GM21447 (cell line): ENCODE measurements around the gene PYCARD.
"Not testable (repeated sequence)": the region's sequence is repeated elsewhere in the genome, so short reads cannot be mapped to it uniquely, and the experiment has no call there.

ENCODE experiments used
- ATAC-seq: cut with Tn5 transposase; IDR thresholded peaks from one replicate; pipeline ENCODE4 v1.9.1; 2021; ENCODE audit not compliant: unreplicated experiment

PYCARD gene

DNA sequence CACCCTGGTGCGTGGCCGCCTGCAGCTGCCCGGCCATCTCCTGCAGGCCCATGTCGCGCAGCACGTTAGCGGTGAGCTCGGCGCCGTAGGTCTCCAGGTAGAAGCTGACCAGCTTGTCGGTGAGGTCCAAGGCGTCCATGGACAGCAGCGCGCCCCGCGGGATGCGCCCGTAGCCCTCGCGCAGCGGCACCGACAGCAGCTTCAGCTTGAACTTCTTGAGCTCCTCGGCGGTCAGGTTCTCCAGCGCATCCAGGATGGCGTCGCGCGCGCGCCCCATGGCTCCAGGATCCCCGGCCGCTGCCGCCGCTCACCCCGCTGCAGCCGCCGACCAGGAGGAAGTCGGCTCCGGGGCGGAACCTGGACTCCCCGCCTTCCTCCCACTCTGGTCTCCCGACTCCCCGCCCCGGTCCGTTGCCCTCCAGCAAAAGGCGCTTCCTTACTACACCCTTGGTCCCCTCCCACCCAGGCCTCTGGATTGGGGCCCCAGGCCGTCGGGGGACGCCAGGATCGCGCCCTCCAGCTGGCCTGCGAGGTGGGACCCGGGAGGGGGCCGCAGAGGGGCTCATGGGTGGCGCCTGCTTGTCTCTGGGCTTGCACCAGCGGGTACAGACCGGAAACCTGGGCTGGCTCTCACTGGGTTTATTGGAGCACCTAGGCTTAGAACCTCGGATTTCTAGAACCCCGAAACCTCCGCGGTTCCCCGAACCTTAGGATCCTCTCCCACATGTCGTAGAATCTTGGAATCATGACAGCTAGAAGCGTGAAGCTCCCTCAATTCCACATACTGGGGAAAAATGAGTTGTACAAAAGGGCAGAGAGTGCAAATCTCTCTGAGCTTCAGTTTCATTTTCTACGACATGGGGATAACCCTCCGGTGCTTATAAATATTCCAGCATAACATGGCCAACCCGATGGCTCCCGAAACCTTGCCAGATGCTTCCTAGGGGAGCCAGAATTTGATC lies at the start of gene PYCARD:
TSS of gene PYCARD (minus strand) at position 347 of the 962 bp plus-strand sequence. CDS start at position 277, 70 bp downstream.
- ATAC-seq = peak; percentile 49

DNA sequence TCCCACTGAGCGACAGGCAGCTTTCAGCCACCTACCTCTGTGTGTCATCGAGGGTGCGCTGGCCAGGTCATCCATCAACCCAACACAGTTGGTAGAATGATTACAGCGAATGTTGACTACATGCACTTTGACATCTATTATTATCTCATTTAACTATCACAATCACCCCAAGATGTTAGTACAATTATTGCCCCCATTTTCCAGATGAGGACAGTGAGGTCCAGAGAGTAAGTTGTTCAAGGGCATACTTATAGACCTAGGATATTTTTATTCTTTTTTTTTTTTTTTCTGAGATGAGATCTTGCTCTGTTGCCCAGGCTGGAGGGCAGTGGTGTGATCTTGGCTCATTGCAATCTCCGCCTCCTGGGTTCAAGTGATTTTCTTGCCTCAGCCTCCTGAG lies 48.9 kb upstream of the PYCARD start:
- ATAC-seq = no peak

DNA sequence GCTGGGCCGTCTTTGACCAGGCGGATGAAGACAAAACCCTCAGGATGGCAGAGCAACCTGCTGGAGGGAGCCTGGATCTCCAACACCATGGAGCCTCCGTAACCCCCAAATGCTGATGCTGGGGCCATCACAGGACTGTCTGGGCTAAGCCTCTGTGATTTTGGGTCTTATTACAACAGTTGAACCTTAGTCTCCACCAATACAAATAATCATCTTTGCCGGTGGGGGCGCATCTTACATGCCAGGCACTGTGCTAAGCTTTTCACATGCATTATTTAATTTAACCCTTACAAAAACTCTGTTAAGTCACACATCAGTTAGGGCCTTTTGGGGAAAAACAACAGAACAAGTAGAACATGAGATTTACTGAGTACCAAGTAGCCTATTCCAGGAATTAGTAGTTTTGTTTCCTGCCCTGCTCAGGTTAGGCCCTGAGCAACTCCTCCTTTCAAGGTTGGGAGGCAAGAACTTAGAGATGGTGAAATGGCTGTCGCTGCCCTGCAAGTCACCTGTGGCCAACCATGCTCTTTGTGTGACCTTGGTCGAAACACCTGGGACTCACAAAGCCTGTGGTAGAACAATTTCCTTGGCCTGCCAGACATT lies 48.3 kb upstream of the PYCARD start:
- ATAC-seq = no peak

DNA sequence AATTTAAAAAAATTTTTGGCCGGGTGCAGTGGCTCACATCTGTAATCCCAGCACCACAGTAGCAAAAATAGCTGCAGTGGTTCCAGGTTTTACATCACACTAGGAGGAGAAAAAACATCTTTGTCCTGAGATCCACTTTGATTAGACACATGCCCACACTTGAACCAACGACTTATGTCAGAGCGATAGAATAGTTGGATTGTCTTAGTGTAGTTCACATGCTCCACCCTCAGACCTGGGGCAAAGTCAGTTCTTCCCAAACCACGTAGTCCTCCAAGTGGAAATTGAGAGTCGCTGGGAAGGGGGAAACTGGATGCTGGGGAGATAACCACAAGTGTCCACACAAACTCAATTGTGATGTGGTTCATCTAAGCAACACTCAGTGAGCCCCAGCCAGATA lies 45.8 kb upstream of the PYCARD start:
- no peak for ATAC-seq

DNA sequence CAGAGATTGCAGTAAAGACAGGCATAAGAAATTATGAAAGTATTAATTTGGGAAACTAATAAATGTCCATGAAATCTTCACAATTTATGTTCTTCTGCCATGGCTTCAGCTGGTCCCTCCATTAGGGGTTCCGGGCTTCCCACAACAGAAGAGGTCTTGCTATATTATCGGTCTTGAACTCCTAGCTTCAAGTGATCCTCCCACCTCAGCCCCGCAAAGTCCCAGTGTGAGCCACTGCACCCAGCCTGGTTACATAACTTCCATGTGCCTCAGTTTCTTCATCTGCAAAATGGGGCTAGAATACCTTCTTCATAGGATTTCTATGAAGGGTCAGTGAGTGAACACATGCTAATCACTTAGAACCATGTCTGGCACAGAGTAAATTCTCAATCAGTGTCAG lies 43.7 kb upstream of the PYCARD start:
- no peak for ATAC-seq

DNA sequence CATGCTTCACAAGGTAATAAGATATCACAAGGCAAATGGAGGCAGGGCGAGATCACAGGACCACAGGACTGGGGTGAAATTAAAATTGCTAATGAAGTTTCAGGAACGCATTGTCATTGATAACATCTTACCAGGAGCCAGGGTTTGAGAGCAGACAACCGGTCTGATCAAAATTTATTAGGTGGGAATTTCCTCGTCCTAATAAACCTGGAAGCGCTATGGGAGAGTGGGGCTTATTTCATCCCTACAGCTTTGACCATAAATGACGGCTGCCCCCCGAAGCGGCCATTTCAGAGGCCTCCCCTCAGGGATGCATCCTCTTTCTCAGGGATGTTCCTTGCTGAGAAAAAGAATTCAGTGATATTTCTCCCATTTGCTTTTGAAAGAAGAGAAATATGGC lies 43.0 kb upstream of the PYCARD start:
- ATAC-seq = not testable (repeated sequence)

DNA sequence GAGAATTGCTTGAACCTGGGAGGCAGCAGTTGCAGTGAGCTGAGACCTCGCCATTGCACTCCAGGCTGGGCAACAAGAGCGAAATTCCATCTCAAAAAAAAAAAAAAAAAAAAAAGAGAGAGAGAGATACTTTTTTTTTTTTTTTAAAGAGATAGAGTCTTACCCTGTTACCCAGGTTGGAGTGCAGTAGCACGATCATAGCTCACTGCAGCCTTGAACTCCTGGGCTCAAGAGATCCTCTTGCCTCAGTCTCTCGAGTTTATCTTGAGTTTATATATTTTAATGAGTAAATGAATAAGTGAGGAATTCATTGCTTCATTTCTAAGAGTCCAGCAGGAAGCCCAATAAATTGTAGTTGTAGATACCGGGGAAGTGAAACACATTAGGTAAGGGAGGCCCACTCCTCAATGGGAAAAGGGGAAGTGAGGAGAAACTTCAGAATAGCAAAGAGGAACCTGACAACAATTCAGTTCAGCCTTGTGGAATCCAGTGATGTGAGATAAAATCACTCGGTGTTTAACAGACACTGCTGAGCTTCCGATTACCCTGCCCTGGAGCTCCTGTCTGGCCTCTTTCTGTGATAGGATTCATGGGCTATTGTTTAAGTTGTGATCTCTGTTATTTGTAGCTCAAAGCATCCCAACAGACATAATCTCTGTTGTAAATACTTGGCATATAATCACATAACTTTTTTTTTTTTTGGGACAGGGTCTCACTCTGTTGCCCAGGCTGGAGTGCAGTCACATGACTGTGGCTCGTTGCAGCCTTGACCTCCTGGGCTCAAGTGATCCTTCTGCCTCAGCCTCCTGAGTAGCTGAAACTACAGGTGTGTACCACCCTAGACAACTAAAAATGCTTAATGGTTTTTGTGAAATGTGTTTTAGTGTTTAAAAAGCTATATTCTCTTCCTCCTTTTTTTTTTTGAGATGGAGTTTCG lies 41.4 kb upstream of the PYCARD start:
- no peak for ATAC-seq

DNA sequence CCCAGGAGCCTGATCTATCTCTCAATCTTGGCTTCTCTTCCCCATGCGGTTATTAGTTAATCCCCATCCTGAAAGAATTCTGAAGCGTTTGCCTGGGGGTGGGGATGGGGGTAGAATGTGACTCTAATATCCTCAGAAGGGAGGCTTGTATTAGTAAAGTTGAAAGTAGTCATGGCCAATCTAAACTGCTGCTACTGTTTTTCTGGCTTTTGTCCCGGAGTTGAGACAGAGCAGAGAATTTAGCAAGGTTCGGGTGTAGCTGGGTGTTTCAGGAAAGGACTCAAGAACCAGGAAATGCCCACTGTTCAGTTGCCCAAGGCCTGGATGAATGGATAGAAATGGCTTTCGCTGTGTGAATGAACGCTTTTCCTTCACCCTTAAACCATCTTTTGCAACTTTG lies 39.6 kb upstream of the PYCARD start:
- no peak for ATAC-seq

DNA sequence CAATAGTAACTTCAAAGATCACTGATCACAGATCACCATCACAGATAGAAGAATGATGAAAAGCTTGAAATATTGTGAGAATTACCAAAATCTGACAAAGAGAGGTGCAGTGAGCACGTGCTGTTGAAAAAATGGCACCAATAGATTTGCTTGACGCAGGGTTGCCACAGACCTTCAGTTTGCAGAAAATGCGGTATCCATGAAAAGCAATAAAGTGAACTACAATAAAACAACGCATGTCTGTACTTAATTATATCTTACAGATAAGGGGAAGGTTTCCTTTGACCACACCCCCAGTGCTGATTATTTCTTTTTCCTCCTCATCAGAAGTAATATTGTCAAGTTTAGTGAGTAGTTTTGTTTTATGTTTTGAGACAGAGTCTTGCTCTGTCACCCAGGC lies 35.5 kb upstream of the PYCARD start:
- ATAC-seq = no peak

DNA sequence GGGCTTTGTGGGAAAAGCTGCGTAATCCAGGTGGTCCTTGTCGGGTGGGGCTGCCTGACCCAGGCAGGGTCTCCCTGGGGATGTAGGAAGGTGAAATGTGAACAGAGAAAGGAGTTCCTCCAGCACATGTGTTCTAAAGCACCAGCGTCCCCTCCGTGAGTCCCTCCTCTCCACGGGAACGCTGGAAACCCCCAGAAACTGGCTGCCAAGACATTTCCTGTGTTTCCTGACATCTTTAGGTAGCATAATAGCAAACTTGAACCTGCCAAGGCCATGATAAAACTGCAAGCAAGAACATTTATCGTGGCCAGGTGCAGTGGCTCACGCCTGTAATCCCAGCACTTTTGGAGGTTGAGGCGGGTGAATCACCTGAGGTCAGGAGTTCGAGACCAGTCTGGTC lies 26.9 kb upstream of the PYCARD start:
- ATAC-seq = no peak

DNA sequence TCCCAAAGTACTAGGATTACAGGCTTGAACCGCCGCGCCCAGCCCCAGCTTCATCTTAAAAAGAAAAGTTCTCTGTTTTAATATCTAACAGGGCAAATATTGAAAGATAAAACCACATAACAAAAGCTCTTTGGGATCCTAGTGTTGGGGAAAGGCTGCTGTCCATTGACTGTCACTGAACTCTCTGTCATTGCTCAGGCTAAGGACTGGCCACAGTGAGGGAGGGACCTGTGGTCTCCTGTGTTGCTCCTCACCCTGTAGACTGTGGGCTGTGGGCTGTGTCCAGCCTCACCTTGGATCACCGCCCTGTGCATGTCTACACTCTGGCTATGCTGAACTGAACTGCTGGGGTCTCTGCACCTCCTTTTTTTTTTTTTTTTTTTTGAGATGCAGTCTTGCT lies 25.6 kb upstream of the PYCARD start:
- no peak for ATAC-seq

DNA sequence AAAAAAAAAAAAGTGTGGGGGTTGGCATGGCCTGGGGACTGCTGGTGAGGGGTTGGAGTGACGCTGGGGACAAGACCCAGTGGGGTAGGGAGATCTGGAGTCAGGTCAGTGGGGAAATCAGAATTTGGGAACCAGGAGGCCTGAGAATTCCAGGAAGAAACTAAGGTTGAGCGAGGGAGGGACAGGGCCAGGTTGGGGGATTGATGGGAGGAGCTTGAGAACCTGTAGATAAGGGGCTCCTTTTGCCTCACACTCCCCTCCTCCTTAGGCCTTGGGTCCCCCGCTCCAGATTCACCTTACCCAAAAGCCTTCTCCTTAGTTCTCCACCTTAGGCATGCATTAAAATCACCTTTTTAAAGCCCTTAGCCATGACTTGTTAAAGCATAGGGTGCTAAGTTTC lies 22.6 kb upstream of the PYCARD start:
- no peak for ATAC-seq

DNA sequence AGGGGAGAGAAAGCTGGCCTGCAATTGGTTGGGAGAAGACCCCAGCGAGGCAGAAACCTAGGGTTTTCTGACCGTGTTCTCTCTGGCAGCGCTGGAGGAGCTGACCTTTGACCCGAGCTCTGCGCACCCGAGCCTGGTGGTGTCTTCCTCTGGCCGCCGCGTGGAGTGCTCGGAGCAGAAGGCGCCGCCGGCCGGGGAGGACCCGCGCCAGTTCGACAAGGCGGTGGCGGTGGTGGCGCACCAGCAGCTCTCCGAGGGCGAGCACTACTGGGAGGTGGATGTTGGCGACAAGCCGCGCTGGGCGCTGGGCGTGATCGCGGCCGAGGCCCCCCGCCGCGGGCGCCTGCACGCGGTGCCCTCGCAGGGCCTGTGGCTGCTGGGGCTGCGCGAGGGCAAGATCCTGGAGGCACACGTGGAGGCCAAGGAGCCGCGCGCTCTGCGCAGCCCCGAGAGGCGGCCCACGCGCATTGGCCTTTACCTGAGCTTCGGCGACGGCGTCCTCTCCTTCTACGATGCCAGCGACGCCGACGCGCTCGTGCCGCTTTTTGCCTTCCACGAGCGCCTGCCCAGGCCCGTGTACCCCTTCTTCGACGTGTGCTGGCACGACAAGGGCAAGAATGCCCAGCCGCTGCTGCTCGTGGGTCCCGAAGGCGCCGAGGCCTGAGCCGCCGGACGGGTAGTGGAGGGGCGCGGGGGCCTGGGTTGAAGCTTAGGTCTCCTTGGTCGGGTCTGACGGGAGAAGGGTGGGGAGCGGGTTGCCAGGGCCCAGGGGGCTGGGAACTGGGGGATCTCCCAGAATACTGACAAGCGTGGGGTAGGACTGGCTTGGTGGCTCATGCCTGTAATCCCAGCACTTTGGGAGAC lies 21.8 kb upstream of the PYCARD start:
- no peak for ATAC-seq

DNA sequence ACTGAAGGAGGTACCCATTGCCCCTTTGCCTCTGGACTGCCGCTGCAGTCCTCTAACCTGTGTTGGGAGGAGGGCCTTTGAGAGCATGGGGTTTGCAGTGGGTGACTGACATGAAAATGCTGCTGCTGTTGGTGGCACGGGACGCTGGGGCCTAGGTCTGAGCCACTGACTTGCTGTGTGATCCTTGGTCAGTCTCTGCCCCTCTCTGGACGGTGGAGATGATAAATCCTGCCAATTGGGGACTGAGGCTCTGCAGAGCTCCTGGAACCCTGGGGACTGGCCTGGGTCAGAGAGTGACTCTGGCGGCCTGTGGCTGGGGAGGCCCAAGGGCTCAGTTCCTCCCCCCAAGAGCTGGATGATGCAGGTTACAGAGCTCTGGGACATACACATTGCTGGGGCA lies 20.5 kb upstream of the PYCARD start:
- ATAC-seq = no peak

DNA sequence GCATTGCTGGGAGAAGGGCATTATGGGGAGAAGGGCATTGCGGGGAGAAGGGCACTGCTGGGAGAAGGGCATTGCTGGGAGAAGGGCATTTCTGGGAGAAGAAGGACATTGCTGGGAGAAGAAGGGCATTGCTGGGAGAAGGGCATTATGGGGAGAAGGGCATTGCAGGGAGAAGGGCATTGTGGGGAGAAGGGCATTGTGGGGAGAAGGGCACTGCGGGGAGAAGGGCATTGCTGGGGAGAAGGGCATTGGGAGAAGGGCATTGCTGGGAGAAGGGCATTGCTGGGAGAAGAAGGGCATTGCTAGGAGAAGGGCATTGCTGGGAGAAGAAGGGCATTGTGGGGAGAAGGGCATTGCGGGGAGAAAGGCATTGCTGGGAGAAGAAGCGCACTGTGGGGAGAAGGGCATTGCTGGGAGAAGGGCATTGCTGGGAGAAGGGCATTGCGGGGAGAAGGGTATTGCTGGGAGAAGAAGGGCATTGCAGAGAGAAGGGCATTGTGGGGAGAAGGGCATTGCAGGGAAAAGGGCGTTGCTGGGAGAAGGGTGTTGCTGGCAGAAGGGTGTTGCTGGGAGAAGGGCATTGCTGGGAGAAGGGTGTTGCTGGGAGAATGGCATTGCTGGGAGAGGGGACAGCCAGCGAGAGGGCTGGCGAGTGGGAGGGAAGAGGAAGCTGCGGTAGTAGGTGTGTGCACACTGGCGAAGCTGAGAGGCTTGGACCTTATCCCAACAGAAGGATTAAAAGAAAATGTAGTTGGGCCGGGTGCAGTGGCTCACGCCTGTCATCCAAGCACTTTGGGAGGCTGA lies 19.0 kb upstream of the PYCARD start:
- no peak for ATAC-seq

DNA sequence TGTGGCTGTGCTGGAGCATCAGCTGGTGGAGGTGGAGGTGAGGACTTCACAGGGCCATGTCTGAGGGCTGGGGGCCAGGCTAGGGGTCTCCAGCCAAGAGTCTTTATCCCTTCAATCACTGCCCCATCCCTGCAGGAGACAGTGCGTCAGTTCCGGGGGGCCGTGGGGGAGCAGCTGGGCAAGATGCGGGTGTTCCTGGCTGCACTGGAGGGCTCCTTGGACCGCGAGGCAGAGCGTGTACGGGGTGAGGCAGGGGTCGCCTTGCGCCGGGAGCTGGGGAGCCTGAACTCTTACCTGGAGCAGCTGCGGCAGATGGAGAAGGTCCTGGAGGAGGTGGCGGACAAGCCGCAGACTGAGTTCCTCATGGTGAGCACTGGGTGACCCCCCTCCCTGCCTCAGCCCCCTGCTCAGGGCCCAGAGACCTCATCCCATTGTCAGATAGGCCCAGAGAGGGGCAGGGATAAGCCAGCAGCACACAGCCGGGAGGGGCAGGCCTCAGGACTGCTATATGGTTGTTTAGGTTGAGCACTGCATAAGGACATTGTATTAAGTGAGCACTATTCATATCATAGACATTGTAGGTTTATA lies 16.7 kb upstream of the PYCARD start:
- ATAC-seq = no peak

DNA sequence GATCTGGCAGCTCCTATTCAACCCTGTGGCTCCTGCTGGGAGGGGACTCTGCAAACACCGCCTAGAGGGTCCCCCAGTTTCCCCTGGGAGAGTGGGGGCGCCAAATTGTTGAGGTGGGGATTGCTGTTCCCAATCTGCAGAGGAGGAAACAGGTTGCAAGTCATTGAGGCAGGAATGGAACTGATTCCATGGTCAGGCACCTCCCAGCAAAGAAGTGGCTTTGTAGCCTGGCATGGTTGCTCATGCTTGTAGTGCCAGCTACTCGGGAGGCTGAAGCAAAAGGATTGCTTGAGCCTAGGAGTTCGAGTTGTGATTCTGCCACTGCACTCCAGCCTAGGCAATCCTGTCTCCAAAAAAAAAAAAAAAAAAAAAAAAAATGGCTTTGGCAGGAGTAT lies 14.6 kb upstream of the PYCARD start:
- ATAC-seq = no peak

DNA sequence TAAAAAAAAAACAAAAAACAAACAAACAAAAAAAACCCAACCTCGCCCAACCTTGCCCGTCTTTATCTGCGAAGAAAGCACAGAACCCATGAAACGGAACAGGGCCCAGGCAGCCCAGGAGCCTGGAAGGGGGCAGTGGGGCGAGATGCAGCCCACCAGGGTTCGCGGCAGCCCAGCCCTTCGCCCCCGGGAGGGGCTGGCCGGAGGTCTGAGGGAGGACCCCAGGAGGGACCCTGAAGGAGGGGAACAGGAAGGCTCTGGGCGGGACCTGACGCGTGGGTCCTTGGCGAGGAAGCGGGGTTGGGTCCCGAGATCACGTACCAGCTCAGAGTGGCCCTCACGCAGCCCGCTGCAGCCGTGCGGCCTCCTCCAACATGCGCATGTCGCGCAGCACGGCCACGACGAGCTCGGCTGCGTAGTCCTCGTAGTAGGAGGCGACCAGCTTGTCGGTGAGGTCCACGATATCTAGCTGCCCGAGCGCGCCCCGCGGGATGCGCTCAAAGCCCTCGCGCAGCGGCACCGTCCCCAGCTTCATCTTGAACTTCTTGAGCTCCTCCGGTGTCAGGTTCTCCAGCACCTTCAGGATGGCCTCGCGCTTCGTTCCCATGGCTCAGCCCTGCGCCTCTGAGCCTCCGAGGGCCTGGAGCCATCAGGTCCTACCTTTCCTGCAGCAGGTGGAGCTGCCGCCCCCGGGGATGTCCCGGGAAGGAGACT lies 14.0 kb upstream of the PYCARD start, which contains the start of gene PYDC1:
TSS of gene PYDC1 (minus strand) at position 714 of the 714 bp plus-strand sequence. CDS start at position 607, 107 bp downstream.
- no peak for ATAC-seq
